ENCODE measurements around the gene ELMO1.

GRCh38 chr7:37322831-37323230 lies 125.8 kb downstream of the ELMO1 start:
- TF ChIP-seq CTCF (IDR thresholded peaks at IDR 0.05) (no peak), POLR2A (IDR thresholded peaks at IDR 0.05) (no peak), POLR2AphosphoS5 (IDR thresholded peaks at IDR 0.05) (no peak), EP300 (IDR thresholded peaks at IDR 0.05) (no peak)
